Sigmoid colon (tissue), 3 donors: Measurements from ENCODE around the gene SYNPO.

Experiments
- CTCF ChIP-seq, 4 experiments: fragments of 450-650 bp in 3 of 4; fragments of 200-600 bp in 1 of 4; IDR thresholded peaks; one replicate each; pipeline ENCODE4 v1.5.1; 2016 to 2019; ENCODE audit warnings: antibody characterized with exemption in 4 of 4, mild to moderate bottlenecking in 3 of 4, moderate library complexity in 2 of 4
- POLR2A ChIP-seq, 2 donors: fragments of 450-650 bp; IDR thresholded peaks; one replicate each; pipeline ENCODE4 v1.6.1; 2016; ENCODE audit warnings: antibody characterized with exemption in 2 of 2, mild to moderate bottlenecking in 2 of 2, moderate library complexity in 2 of 2

- no peak for TF ChIP-seq CTCF (IDR thresholded peaks at IDR 0.05)
- TF ChIP-seq POLR2A (IDR thresholded peaks at IDR 0.05) = no peak
Observed at GRCh38 chr5:150633429-150633828, 7.0 kb upstream of the SYNPO start.
